ENCODE results near the gene DGKA. TPM values are rescaled to one million over a fixed set of nuclear protein-coding genes. Genes with fewer than 3 reads are reported as not detected.
"Not testable (repeated sequence)": the region's sequence is repeated elsewhere in the genome, so short reads cannot be mapped to it uniquely, and the experiment has no call there.

Gene DGKA
- total RNA-seq, 1 donor from 2014 or later, result 10.9 TPM

GRCh38 chr12:55969356-55969755, 38.4 kb downstream of the DGKA start:
- DNase-seq, result no peak

- DNase-seq, result no peak
Observed at GRCh38 chr12:55970775-55971174, 39.8 kb downstream of the DGKA start.

- no peak for DNase-seq
Observed at GRCh38 chr12:55972042-55972441, 41.1 kb downstream of the DGKA start.

GRCh38 chr12:55972456-55972855, 41.5 kb downstream of the DGKA start:
- DNase-seq, result no peak

GRCh38 chr12:55972911-55973598, 42.1 kb downstream of the DGKA start:
- no peak for DNase-seq

- DNase-seq, result peak; percentile 99
Observed at GRCh38 chr12:55973599-55974307, 42.8 kb downstream of the DGKA start, which contains the start of gene RAB5B. TSS of gene RAB5B (plus strand) at chr12:55974078. CDS start at chr12:55986961, 12,883 bp downstream.

- no peak for DNase-seq
Observed at GRCh38 chr12:55974308-55974730, 43.4 kb downstream of the DGKA start.

GRCh38 chr12:55978393-55978792, 47.4 kb downstream of the DGKA start:
- DNase-seq, result no peak

- no peak for DNase-seq
Observed at GRCh38 chr12:55979069-55979468, 48.1 kb downstream of the DGKA start.

- not testable (repeated sequence) for DNase-seq
Observed at GRCh38 chr12:55981882-55982281, 50.9 kb downstream of the DGKA start.

GRCh38 chr12:55982319-55982936, 51.5 kb downstream of the DGKA start:
- DNase-seq, result no peak

- no peak for DNase-seq
Observed at GRCh38 chr12:55983232-55983842, 52.4 kb downstream of the DGKA start.

GRCh38 chr12:55984861-55985260, 53.9 kb downstream of the DGKA start:
- no peak for DNase-seq

GRCh38 chr12:55985341-55985740, 54.4 kb downstream of the DGKA start:
- no peak for DNase-seq

GRCh38 chr12:55985976-55986375, 55.0 kb downstream of the DGKA start:
- DNase-seq, result not testable (repeated sequence)

- DNase-seq, result no peak
Observed at GRCh38 chr12:55991110-55991509, 60.1 kb downstream of the DGKA start.

- no peak for DNase-seq
Observed at GRCh38 chr12:55993230-55993853, 62.4 kb downstream of the DGKA start.

- DNase-seq, result no peak
Observed at GRCh38 chr12:55995366-55995765, 64.4 kb downstream of the DGKA start.

GRCh38 chr12:55996201-55996714, 65.3 kb downstream of the DGKA start:
- DNase-seq, result peak; percentile 24

GRCh38 chr12:55996715-55997534, 66.0 kb downstream of the DGKA start, which contains the start of gene SUOX:
TSS of gene SUOX (plus strand) at chr12:55997276. CDS start at chr12:56002222, 4,946 bp downstream.
- DNase-seq, result peak; percentile 98

- no peak for DNase-seq
Observed at GRCh38 chr12:55997535-55997859, 66.5 kb downstream of the DGKA start.
